ENCODE results near the gene WWC2.

GRCh38 chr4:183124228-183124627, 25.2 kb downstream of the WWC2 start:
- TF ChIP-seq CTCF (IDR thresholded peaks at IDR 0.05; ENCODE audit: insufficient read depth, low read length, poor library complexity, severe bottlenecking) (no peak), EZH2phosphoT487 (conservative IDR thresholded peaks at IDR 0.05; ENCODE audit: low read length) (no peak)
